ENCODE data around the gene ARHGAP31.
A peak's percentile ranks its signal among the peaks of the same experiment; 100 is the strongest.
"Not testable (repeated sequence)": the region's sequence is repeated elsewhere in the genome, so short reads cannot be mapped to it uniquely, and the experiment has no call there.

ARHGAP31 gene, protein sequence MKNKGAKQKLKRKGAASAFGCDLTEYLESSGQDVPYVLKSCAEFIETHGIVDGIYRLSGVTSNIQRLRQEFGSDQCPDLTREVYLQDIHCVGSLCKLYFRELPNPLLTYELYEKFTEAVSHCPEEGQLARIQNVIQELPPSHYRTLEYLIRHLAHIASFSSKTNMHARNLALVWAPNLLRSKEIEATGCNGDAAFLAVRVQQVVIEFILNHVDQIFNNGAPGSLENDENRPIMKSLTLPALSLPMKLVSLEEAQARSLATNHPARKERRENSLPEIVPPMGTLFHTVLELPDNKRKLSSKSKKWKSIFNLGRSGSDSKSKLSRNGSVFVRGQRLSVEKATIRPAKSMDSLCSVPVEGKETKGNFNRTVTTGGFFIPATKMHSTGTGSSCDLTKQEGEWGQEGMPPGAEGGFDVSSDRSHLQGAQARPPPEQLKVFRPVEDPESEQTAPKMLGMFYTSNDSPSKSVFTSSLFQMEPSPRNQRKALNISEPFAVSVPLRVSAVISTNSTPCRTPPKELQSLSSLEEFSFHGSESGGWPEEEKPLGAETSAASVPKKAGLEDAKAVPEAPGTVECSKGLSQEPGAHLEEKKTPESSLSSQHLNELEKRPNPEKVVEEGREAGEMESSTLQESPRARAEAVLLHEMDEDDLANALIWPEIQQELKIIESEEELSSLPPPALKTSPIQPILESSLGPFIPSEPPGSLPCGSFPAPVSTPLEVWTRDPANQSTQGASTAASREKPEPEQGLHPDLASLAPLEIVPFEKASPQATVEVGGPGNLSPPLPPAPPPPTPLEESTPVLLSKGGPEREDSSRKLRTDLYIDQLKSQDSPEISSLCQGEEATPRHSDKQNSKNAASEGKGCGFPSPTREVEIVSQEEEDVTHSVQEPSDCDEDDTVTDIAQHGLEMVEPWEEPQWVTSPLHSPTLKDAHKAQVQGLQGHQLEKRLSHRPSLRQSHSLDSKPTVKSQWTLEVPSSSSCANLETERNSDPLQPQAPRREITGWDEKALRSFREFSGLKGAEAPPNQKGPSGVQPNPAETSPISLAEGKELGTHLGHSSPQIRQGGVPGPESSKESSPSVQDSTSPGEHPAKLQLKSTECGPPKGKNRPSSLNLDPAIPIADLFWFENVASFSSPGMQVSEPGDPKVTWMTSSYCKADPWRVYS (N-terminal part only)

DNA sequence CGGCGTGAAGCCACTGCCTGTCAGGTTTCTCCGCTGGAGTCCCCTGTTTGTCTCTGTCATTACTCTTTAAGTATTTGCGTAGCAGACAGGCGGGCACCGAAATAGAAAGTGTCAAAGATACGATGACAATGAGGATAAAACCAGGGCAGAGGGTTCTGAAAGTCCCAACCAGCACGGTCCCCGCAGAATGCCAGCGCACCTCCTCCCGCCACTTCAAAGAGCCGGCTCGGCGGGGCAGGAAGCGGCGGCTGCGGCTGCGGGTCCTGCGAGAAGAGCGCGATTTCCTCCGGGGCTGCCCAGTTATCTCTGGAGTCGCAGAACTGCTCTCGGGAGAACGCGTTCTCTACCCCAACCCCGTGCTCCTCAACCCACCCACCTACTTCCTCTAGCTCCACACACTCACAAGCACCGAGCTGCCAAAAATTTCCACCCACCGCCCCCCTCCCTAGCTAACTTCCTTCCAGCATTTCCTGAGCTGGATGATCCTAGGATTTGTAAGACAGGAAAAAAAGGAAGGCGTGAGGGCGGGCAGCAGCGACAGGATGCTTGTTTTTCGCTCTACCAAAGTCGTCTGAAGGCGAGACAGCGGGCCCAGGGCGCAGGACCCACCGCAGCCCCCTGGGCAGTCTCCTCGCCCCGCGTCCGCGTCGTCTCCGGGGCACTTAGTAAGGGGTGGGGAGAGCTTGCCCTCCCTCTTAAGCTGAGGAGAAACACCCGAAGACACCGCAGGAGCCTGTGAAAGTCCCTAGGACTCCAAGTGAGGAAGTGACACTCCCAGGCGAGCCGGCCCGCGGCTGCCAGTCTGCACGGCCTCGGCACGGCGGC is at the start of gene ARHGAP31:
Gene ARHGAP31 (plus strand): TSS at position 513 of the 825 bp plus-strand sequence. CDS start 522 bp downstream, outside the sequence.
- no peak for FAIRE-seq
- peak; percentile 53 for DNase-seq (ENCODE audit: insufficient read length, low spot score)

DNA sequence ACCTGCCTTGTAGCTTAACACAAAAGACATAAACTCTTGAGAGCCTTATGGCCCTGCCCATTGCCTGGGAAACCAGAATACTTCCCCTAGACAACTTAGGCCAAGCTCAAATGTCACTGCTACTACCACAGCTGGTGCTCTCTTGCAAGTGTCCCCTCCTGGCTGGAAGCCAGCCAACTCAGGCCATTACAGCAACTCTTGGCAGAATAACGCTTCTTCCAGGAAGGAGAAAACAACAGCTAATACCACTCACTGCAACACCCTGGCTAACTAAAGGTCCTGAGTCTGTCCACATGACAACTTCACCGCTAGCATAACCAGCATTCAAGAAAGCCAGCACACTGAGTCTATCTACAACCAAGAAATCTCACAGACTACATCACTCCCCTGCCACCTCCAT is 48.4 kb upstream of the ARHGAP31 start:
- FAIRE-seq (no peak), DNase-seq (ENCODE audit: insufficient read length, low spot score) (no peak)

DNA sequence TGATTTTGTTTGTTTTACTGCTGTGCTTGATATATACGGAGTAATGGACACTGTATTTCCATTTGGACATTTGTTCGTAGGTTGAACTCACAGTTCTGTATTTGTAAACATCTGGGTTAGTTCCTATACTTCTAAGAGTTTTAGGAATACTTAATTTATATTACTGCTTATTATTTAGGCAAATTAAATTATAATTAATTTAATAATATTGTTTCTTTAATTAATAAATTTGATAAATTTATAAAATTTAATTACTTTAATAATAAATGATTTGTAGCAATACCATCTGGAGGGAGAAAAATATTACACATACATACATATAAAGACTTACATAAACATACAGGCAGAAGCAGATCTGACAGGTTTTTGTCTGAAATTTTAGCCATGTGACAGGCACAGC is 39.0 kb upstream of the ARHGAP31 start:
- no peak for FAIRE-seq
- DNase-seq (ENCODE audit: insufficient read length, low spot score) = no peak

DNA sequence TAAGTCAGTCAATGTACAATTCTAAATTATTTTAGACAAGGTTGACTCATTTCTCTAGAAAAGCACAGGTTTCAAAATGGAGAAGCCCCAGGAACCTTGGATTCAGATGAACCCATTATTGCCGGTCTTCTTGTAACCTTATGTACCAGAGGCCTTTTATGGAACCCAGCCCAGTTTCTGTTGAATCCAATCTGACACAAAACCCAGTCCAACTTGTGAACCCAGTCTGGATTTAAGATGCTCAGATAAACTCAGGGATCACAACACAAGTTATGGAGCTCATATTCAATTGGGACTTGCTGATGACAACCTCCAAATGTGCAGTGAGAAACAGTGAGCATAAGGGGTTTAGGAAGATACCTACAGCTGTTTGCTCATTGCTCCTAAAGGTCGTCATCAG is 37.1 kb upstream of the ARHGAP31 start:
- no peak for DNase-seq (ENCODE audit: insufficient read length, low spot score)
- FAIRE-seq = no peak

DNA sequence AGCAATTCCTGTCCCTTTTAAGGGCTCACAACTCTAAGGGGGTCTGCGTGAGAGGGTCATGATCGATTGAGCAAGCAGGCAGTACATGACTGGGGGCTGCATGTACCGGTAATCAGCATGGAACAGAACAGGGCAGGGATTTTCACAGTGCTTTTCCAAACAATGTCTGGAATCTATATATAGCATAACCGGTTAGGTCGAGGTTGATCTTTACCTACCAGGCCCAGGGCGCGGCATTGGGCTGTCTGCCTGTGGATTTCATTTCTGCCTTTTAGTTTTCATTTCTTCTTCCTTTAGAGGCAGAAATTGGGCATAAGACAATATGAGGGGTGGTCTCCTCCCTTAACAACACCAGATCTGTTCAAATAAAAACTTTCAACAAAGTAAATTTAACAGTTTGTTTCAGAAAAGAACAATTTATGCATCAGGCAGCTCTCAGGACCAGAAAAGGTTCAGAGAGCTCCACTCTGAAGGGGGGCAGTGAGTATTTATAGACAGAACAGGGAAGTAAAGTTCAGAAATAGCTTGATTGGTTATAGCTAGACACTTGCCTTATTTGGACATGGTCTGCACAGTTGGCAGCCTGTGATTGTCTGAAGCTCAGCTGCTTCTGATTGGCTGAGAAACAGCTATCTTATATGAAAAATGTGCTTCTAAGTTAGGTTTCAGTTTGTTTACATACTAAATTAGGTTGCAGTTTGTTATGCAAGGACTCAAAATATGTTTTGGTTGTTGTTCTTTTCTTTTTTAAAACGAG is 36.4 kb upstream of the ARHGAP31 start:
- FAIRE-seq (no peak), DNase-seq (ENCODE audit: insufficient read length, low spot score) (no peak)

DNA sequence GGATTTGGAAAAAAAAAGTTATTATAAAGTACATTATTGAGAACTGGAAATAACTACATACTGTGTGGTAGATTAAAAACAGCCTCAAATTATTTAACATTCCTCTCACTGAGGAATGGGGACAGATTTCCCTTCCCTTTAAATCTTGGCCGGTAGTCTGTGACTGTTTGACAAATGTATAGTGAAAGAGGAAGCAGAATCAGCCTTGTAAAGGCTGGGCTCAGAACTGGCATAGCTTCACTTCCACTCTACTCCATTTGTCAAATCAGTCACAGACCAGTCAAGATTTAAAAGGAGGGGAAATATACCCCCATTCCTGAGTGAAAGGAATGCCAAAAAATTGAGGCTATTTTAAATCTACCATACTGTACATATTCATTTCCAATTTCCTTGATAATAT is 35.3 kb upstream of the ARHGAP31 start:
- DNase-seq (ENCODE audit: insufficient read length, low spot score) (no peak), FAIRE-seq (no peak)

DNA sequence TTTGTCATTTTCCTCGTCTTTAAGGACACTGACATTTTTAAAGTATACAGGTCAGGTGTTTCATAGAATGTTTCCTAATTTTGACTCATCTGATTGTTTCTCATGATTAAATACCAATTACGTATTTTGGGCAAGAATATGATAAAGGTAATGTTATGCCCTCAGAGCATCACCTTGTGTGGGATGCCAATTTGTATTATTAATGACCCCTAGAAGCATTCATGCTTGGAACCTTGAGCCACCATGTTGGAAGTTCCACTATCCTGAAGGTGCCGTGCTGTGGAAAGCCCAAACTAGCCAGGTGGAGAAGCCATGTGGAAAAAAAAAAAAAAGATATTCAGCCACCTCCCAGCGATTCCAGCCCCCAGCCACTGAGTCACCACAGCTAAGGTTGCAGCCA is 34.4 kb upstream of the ARHGAP31 start:
- FAIRE-seq (no peak), DNase-seq (ENCODE audit: insufficient read length, low spot score) (no peak)

DNA sequence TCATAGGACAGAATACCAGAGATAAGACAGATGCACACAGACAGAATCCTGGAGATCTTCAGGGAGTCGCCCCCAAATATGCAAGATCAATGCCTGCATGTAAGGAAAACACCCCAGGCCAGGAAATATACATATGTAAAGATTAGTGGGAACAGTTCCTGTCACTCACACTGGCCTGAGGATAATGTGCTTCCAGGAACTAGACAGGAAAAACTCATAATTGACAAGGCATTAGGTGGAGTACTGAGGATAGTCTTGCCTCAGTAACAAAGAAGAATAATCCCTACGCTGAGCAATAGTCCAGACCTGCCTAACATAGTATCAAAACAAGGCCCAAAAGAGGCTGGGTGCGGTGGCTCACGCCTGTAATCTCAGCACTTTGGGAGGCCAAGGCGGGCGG is 33.1 kb upstream of the ARHGAP31 start:
- FAIRE-seq (no peak), DNase-seq (ENCODE audit: insufficient read length, low spot score) (no peak)

DNA sequence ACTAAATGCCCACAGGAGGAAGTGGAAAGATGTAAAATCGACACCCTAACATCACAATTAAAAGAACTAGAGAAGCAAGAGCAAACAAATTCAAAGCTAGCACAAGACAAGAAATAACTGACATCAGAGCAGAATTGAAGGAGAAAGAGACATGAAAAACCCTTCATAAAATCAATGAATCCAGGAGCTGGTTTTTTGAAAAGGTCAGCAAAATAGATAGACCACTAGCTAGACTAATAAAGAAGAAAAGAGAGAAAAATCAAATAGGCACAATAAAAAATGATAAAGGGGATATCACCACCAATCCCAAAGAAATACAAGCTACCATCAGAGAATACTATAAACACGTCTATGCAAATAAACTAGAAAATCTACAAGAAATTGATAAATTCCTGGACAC is 24.0 kb upstream of the ARHGAP31 start:
- DNase-seq (ENCODE audit: insufficient read length, low spot score); FAIRE-seq: not testable (repeated sequence)

DNA sequence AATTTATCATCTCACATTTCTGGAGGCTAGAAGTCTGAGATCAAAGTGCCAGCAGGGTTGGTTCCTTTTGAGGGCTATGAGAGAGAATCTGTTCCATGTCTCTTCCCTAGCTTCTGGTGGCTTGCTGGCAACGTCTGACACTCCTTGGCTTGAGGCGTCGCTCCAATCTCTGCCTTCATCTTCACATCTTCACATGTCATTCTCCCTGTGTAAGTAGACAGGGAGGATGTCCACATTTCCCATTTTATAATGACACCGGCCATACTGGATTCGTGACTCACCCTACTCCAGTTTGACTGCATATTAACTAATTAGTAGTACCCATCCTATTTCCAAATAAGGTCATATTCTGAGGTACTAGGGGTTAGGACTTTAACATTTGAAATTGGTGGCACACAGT is 17.5 kb upstream of the ARHGAP31 start:
- DNase-seq (ENCODE audit: insufficient read length, low spot score) (no peak), FAIRE-seq (no peak)

DNA sequence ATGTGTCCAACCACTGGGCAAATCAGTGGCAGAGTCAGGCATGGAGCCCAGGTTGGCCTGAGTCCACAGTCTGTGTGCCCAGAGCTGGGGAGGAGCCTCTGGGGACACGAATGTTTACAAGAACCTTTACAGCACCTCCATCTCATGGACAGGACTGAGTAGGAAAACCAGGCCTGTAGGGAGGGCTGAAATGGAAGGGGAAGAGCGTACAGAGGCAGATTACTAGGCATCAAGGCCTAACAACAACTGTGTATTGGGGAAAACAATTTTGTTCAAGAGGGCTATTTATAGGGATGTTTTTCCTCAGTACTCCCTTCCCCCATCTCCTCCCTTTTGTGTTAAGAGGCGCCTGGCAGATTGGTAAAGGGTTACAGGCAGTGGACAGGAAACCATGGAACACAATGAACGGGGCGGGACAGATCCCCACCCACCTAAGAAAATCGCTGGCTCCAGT is 15.1 kb upstream of the ARHGAP31 start:
- no peak for DNase-seq (ENCODE audit: insufficient read length, low spot score)
- no peak for FAIRE-seq

DNA sequence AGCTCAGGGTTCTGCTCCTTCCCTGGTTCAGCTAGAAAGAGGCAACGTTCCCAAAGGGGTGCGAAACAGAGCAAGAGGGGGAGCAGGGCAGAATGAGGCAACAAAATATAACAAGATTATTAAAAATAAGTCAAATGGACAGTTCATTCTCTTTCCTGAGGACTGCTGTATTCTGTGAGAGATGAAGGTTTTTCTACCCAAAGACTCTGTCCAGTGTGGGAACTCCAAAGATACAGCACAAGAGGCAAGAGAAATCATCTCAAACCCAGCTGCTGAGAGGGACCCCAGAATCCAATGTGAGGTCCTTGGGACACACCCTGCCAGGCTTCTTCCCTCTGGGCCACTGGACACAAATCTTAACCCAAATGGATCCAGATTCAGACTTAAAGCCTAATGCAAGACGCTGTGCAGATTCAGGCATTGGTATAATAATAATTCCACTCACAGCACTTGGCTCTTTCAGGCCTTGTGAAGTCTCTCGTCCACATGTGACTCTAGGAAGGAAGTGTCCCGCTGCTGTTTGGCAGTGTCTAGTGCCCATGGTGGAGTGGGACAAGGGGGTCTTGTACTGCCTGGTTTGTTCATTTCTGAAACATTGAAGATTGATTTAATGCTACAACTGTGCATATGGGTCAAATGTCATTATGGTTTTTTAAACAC is 14.5 kb upstream of the ARHGAP31 start:
- no peak for DNase-seq (ENCODE audit: insufficient read length, low spot score)
- FAIRE-seq = no peak

DNA sequence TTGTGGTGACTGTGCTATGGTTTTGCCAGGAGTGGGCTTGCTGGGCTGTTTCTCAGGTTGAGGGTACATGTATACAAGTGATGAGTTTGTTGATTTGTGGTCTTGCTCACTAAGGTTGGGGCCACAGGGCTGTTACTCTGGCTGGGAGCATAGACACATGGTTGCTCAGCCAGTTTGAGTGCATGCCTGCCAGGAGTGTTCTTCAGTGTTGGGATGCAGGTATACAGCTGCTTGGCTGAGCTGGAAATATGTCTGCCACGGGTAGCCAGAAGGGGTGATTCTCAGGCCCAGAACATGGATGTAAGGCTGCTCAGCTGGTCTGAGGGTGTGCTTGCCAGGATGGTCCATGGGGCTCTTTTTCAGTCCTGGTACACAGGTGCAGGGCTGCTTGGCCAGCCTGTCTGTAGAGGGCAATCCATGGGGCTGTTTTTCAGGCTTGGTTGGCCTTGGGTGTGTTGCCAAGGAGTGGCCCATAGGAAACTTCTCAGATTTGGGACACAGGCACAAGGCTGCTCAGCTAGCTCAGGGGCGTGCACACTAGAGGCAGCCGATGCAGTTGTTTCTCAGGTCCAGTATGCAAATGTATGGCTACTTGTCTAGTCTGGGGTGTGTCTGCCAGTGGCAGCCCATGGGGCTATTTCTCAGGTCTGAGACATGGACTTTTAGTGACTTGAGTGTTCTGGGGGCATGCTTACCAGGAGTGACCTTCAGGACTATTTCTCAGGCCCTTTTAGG is 5.3 kb upstream of the ARHGAP31 start:
- DNase-seq (ENCODE audit: insufficient read length, low spot score) (no peak), FAIRE-seq (no peak)

DNA sequence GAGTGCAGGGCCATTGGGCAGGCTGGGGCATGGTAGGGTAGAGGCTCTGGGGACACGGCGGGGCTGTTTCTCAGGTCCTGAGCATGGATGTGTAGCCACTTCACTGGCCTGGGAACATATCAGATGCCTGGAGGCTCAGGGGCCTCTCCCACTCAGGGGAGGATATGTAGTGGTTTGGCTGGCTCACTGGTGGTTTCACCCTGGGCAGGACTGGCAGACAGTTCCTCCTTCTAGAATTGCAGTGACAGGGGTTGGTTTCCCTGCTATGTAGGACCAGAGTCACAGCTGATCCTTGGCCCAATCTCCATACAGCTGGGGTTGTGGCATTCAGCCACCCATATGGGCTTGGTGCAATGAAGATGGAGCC is 4.8 kb upstream of the ARHGAP31 start:
- no peak for FAIRE-seq
- no peak for DNase-seq (ENCODE audit: insufficient read length, low spot score)

DNA sequence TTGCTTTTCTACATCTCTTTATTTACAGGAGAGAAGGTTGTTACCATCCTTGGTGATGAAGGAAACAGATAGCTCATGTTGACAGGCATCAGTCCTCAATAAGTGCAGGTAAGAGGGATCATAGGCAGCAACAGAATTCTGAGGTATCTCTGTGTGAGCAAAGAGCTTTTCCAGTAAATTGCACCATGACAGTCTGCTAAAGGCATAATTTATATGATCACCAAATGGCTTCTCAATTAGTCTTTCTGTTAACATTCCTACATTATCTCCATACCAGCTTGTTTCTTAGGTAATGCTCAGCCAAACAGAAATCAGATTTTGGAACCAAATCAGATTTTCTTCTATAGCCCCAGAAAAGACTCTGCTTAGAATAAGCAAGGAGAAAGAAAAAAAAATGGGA is 3.6 kb upstream of the ARHGAP31 start:
- DNase-seq (ENCODE audit: insufficient read length, low spot score) (no peak), FAIRE-seq (no peak)

DNA sequence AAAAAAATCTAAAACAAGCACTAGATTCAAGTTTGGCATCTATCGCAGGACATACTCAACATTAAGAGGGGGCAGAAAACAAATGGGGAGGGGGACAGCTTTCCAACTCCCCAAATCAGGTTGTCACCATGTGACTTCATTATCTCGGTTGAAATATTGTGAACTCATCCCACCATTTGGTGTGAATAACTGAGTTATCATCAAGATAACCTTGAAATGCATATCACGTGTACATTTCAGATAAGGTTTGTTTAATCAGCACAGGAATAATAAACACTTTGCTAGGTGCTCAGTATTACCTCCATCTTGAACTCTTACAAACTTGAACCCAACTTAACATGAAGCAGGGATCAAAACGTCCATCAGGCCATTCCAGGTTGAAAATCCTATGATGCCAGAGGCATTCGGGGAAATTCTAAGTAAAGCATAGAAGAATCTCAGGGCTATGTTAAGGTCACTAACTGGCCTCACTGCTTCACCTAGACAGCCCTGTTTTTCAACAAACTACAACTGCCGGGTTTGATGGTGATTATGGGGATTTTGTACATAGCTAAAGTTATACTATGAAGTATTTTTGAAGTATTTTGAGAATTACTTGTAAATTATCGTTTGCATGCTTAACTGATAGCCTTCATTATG is 3.0 kb upstream of the ARHGAP31 start:
- FAIRE-seq (no peak), DNase-seq (ENCODE audit: insufficient read length, low spot score) (no peak)

DNA sequence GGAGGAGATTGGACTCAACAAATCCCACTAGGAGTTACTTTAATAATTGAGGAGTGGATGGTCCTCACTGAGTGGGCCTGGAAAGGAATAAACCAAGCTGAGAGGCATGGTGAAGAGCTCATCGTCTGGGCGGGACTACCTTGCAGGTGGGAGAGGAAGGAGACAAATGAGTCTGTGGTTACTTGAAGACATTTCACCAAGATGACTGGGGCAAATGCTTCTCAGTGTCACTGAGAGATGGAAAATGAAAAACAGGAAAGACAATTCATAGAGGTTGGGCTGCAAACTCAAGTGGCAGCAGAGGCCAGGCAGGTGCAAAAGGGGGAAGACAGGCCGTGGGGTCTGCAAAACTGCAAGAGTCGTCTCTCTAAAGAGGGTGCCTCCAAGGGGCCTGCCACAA is 1.5 kb upstream of the ARHGAP31 start:
- DNase-seq (ENCODE audit: insufficient read length, low spot score) (no peak), FAIRE-seq (no peak)
